Measurements from ENCODE around the gene RPP14.

RPP14 gene

DNA sequence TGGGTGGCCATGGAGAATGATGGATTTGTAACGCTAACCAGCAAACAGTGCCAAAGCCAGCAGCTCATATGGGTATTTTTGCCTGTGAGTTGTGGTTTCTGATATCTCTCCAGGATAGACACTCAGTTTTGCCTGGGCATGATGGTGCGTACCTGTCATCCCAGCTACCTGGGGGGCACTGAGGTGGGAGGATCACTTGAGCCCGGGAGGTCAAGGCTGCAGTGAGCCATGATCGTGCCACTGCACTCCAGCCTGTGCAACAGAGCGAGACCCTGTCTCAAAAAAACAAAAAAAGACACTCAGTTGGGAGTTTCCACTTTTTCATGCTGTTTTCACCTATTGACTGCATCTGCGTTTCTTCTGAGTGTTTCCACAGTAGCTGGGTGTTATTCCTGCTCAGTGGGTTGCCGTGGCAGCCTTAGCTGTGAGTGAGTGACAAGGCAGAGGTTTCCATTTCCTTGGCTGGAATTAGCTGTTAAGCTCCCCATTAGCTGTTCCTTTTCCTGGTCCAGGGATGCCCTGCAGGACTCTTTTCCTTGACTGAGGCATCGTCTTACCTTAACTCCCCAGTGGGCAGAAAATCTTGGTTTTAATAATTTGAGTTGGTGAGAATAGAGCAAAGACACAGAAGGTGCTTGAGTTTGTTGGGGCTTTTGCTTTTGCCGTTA lies 14.2 kb upstream of the RPP14 start:
- no peak for DNase-seq (ENCODE audit: low spot score)

DNA sequence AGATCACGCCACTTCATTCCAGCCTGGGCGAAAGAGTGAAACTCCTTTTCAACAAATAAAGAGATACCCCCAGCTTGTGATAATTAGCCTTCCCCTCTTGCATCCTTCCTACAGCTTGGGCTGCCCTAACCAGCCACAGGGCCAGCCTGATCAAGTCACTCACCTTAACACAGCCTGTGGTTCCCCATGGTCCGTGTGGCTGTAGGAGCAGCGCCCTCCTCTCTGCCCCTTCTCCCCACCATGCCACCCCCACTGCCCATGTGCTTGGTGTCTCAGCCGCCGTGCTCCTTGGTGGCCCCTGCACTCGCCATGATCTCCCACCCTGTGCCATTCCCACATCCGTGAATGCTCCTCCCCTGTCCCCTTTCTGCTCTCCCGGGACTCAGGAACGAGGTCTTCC lies 13.2 kb upstream of the RPP14 start:
- no peak for DNase-seq (ENCODE audit: low spot score)

- no peak for DNase-seq (ENCODE audit: low spot score)
Observed at GRCh38 chr3:58293516-58293915, 12.5 kb upstream of the RPP14 start.

DNA sequence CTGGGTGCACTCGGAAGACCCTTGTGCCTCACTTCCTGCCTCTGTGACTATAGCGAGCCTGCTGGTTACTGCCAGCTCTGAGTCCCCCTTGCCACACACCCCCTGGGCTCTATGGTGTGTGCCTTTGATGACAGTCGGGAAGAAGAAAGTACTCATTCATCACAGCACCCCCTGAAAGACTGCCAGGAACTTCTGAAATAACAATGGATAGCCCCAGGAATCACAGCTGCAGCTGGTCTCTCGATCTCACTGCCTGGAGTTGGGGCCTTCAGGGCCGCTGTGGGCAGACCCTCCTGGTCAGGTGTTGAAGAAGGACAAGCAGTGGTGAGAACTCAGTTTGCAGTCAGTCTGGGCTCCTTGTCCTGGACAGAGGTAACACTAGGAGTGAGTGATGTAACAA lies 9.8 kb upstream of the RPP14 start:
- DNase-seq (ENCODE audit: low spot score) = no peak

DNA sequence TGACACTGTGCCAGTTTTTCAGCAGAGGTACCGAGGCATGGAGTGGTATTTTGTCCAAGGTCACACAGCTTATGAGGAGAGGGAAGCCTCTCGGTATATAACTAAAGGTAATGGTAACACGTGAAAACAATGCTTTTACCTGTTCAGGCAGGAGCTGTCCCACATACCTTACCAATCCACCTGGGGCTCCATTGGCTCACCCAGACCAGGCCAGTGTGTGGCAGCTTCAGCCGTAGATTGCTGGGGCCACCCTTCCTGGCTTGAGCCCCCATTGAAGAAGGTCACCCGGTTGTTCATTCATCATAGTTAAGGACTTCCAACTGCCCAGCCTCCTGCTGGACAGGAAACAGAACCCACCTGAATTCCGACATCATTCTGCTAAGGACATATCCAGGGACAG lies 9.2 kb upstream of the RPP14 start:
- DNase-seq (ENCODE audit: low spot score) = no peak

DNA sequence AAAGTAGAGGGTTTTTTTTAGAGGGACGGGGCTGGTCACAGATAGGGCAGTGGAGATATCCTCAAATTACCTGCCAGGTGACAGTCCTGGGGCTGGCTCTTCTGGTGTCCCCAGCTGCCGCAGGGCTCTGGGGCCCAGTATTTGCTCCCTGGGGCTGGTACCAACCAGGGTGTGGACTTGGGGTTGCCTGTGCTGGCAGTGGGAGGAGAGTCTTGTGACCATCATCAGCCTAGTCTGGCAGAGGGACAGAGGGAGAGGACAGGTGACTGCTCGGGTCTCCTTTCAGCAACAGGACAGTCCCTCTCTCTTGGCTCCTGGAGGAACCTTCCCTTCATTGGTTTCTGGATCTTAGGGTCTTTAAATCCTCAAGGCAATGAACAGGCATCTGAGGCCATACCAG lies 7.9 kb upstream of the RPP14 start:
- no peak for DNase-seq (ENCODE audit: low spot score)

DNA sequence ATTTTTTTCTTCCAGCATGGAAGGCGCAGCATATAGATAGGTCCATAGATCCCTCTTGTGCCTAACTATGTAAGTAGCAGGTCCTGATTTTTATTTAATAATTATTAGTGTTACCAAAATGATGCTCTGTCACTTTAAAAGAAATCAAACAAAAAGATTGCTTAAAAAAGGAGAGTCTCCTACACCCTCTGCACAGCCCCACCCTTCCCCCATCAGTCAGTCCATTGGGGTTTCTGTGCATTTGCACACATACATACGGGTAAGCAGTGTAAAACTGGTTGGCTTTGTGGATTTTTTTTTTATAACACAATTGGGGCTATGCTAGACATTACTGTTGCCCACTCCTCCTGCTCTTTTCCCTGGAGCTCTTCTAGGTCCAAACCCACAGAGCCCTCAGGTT lies 7.0 kb upstream of the RPP14 start:
- DNase-seq (ENCODE audit: low spot score) = no peak

DNA sequence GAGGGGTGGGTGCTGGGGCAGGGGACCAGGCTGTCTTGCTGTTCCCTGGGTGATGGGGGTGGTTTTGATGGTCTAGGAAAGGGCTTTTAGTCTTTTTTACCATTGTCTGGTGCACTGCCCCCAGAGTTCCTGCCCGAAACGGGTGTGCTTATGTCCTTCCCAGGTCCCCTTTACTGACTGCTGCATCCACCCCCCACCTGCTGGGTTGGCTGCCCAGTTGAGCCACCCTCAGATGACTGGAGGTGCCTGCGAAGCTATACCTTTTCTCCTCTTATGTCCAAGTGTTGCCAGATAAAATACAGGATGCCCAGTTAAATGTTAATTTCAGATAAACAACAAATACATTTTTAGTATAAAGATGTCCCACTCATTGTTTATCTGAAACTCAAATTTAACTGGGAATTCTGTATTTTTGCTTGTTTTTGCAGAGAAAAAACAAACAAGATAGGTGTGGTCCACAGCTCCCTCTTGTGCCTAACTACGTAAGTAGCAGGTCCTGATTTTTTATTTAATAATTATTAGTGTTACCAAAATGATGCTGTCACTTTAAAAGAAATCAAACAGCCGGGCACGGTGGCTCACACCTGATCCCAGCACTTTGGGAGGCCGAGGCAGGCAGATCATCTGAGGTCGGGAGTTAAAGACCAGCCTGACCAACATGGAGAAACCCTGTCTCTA lies 6.1 kb upstream of the RPP14 start:
- DNase-seq (ENCODE audit: low spot score) = peak; percentile 39

GRCh38 chr3:58307639-58308215 lies 1.7 kb downstream of the RPP14 start:
- peak; percentile 43 for DNase-seq (ENCODE audit: low spot score)

DNA sequence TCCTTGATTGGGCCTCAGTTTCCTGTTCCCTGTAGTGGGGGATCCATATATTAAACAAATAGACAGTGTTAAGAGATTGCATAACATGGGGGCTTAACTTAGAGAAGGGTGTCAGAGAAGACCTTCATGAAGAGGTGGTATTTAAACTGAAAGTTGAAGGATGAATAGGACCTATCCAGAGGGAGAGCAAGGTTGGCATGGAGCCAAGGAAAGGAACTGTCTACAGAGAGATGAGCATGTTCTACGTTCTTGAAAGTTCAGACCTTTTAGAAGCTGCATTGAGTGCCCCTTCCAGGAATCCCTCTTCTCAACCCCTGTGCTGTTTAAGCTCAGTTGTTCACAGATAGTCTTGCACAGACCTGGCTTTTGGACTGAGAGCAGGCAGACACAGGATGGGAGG lies 2.7 kb downstream of the RPP14 start:
- DNase-seq (ENCODE audit: low spot score) = no peak

DNA sequence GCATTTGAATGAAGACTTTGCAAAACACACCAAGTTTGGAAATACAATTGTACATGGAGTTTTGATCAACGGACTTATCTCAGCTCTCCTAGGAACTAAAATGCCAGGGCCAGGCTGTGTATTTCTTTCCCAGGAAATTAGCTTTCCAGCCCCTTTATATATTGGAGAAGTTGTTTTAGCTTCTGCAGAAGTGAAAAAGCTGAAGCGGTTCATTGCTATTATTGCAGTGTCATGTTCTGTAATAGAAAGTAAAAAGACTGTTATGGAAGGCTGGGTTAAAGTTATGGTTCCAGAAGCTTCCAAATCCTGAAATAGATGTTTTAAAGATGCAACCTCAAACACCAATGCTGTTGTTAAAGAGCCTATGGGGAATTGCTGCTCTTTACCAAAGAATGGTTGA lies 11.8 kb downstream of the RPP14 start:
- DNase-seq (ENCODE audit: low spot score) = no peak

DNA sequence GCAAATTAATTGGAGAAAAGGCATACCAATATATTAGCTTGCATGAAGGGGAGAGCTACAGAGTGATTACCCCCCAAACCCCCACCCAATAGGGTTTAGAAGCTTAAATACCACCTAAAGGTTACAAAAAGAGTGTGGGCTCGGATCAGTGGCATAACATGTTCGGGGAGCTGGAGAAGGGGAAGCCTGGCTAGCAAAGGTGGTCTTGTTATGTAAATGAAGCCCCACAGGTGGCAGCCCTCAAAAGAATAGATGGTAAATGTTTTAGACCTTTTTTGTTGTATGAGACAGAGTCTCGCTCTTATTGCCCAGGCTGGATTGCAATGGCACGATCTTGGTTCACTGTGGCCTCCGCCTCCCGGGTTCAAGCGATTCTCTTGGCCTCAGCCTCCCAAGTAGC lies 15.7 kb downstream of the RPP14 start:
- DNase-seq (ENCODE audit: low spot score) = no peak

DNA sequence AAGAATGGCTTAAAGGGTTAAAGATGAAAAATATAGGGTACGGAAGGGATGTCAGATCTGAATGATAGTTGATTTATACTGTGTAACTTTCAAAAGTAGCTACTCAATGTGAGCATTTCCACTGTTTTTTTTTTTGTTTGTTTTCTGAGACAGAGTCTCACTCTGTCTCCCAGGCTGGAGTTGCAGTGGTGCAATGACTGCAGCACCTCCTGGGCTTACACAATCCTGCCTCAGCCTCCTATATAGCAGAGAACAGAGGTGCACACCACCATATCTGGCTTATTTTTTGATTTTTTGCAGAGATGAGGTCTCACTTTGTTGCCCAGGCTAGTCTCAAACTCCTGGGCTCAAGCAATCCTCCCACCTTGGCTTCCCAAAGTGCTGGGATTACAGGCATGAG lies 16.7 kb downstream of the RPP14 start:
- DNase-seq (ENCODE audit: low spot score) = no peak

DNA sequence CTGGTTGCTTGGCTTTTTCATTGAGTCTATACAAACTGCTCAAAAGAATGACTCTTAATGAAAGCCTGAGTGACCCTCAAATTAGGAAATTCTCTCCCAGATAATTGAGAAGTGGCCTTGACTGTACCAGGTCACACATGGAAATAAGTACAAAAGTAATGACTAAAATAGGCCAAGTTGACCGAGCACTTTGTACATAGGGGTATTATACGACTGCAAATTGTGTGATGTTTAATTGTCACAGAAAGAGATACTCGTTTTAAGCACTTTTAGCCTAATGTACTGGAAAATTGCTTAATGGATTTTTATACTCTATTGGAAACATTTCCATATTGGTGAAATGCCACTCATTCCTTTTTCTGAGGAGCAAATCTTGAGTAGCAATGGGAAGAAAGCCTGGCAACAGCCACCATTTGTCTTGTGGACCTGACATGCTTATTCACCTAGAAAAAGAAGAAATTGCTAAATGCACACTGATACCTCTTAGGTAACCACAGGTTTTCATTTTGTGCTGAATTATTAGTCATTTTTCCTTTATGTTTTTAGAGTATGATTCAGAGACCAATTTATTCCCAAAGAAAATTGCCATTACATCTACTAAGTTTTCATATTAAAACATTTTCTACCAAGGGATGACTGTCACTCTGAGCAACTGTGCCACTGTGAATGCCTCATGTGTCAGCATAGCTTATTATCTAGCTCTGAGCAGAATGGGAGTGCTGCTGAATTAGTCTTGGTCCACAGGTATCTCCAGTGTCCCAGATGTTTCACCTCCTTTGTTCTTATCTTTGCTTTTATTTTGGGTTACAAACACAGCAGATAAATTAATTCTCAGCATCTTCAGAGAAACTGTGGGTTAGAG lies 17.7 kb downstream of the RPP14 start:
- no peak for DNase-seq (ENCODE audit: low spot score)

GRCh38 chr3:58324391-58325390 lies 18.6 kb downstream of the RPP14 start:
- no peak for DNase-seq (ENCODE audit: low spot score)

GRCh38 chr3:58325525-58325992 lies 19.5 kb downstream of the RPP14 start:
- DNase-seq (ENCODE audit: low spot score) = no peak

- no peak for DNase-seq (ENCODE audit: low spot score)
Observed at GRCh38 chr3:58326267-58326900, 20.3 kb downstream of the RPP14 start.

DNA sequence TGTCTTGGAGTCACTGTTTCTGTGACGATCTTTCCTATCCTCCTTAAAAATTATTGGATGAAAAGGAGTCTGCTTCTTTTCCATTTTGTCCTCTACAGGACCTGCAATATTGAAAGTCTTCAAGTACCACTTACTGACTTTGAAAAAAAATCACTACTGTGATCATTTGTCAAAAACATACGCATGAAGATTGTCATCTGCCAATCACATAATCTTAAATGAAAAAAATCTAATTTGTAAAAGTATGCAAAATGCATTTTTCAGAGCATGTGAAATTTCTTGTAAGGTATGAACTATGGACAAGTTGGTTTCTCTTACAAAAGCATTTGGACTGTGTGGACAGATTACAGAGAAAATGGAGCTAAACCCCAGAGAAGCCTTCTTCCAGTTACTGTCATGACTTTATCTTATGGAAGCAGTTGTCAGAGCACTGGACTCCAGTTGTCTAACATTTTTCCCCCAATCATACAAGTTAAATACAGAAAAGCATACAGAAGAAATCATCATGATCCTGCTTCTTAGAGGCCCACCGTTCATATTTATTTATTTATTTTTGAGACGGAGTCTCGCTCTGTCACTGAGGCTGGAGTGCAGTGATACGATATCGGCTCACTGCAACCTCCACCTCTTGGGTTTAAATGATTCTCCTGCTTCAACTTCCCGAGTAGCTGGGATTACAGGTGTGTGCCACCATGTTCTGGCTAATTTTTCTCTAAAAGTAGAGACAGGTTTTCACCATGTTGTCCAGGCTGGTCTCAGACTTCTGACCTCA lies 23.3 kb downstream of the RPP14 start:
- no peak for DNase-seq (ENCODE audit: low spot score)

GRCh38 chr3:58329922-58330413 lies 23.9 kb downstream of the RPP14 start:
- DNase-seq (ENCODE audit: low spot score) = no peak

DNA sequence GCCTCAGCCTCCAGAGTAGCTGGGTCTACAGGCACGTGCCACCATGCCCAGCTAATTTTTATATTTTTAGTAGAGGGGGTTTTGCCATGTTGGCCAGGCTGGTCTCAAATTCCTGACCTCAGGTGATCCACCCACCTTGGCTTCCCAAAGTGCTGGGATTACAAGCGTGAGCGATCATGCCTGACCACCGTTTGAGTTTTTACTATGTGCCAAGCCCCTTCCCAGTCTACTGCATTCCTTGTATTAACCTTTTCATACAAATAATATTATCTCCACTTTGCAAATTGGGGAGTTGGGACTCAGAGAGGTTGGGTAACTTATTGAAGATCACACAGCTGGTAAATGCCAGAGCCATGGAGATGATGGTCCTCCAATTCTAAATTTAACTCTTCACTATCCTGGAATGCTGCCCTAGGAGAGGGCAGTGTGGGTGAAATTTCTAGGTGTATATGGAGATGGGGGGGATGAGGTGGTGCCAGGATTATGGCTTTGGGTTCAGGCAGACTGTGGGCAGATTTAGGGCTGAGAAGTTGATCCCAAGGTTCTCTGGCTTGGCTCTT lies 25.6 kb downstream of the RPP14 start:
- no peak for DNase-seq (ENCODE audit: low spot score)

Data from AG08396 (cell line).